ENCODE data around the gene DSCAML1. TPM values are rescaled to one million over a fixed set of nuclear protein-coding genes. Genes with fewer than 3 reads are reported as not detected.

The DSCAML1 gene
- total RNA-seq, 1 experiment from 2014 or later, result not detected

DNA sequence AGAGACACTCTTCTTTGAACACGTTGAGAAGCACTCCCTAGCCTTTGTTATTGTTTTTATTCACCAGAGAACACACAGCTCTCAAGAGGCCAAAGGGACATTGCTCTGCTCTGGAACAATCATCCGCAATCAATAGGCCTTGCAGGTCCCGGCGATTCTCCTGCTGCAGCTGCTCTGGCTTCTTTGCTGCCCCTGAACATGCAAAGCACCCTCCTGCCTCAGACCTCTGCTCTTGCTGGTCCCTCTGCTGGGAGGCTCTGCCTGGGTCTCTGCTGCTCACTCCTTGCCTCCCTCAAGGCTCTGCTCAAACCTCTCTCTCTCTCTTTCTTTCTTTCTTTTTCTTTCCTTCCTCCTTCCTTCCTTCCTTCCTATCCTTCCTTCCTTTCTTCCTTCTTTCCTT, 232.7 kb downstream of the DSCAML1 start:
- Histone ChIP-seq H3K9me2 (replicated peaks; ENCODE audit: low read length) (no peaks in the 10 kb centered on the region), H3K79me2 (ENCODE audit: low read length) (no peaks in the 10 kb centered on the region), H3K4me3 (ENCODE audit: low read length) (no peak overlapping the region), H3K27me3 (ENCODE audit: low read length) (peaks cover 58% of the 10 kb centered on the region), H3K36me3 (ENCODE audit: low read depth, low read length) (no peaks in the 10 kb centered on the region), H3K27ac (ENCODE audit: low read length) (no peak overlapping the region), H3K9me3 (ENCODE audit: low read length) (no peaks in the 10 kb centered on the region), H2AFZ (ENCODE audit: low read length) (no peak overlapping the region), H3K4me1 (ENCODE audit: insufficient read depth, low read length) (no peaks in the 10 kb centered on the region), H3K9ac (ENCODE audit: low read length) (no peak overlapping the region), H4K20me1 (ENCODE audit: low read length) (no peaks in the 10 kb centered on the region), H3K4me2 (ENCODE audit: low read length) (no peak overlapping the region), H3F3A (ENCODE audit: low read length, unreplicated experiment) (no peaks in the 10 kb centered on the region)
- intact Hi-C loops (cut with micrococcal nuclease), result no loop called here
- DNase-seq, result no peak
- ChIA-PET CTCF (no interaction called here), POLR2A (ENCODE audit: unreplicated experiment) (no interaction called here)
- no peak for ATAC-seq
- TF ChIP-seq, protein P1, sequence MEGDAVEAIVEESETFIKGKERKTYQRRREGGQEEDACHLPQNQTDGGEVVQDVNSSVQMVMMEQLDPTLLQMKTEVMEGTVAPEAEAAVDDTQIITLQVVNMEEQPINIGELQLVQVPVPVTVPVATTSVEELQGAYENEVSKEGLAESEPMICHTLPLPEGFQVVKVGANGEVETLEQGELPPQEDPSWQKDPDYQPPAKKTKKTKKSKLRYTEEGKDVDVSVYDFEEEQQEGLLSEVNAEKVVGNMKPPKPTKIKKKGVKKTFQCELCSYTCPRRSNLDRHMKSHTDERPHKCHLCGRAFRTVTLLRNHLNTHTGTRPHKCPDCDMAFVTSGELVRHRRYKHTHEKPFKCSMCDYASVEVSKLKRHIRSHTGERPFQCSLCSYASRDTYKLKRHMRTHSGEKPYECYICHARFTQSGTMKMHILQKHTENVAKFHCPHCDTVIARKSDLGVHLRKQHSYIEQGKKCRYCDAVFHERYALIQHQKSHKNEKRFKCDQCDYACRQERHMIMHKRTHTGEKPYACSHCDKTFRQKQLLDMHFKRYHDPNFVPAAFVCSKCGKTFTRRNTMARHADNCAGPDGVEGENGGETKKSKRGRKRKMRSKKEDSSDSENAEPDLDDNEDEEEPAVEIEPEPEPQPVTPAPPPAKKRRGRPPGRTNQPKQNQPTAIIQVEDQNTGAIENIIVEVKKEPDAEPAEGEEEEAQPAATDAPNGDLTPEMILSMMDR (conservative IDR thresholded peaks at IDR 0.05; ENCODE audit: low read depth, low read length), result no peak
- TF ChIP-seq EZH2 (IDR thresholded peaks at IDR 0.05; ENCODE audit: low read length, unreplicated experiment) (no peak), EZH2phosphoT487 (IDR thresholded peaks at IDR 0.05; ENCODE audit: borderline replicate concordance, low read length) (no peak)
- BruUV-seq (replicated peaks), result no TSS peak

DNA sequence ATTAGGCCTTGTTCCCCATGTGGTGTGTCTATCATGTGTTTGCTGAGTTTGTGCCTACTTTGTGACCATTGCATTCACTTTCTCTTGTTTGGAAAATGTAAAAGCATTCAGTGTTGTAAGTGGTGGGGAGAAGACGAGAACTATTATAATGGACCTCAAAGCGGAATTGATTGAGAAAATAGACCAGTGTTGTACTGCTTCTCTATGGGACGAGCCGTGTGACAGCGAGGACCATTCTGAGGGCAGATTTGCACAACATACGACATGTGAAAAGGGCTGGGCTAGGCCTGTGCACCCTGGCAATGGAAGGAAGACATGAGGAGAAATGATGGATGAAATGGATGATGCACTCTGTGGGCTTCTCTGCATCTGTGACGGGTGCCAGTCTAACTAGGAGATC, 233.5 kb downstream of the DSCAML1 start:
- no peak overlapping the region for H3K4me2 ChIP-seq (ENCODE audit: low read length)
- peaks cover 64% of the 10 kb centered on the region for H3K27me3 ChIP-seq (ENCODE audit: low read length)
- H3K79me2 ChIP-seq (ENCODE audit: low read length), result no peaks in the 10 kb centered on the region
- ChIA-PET POLR2A (ENCODE audit: unreplicated experiment) (no interaction called here), CTCF (no interaction called here)
- TF ChIP-seq, protein P1 (conservative IDR thresholded peaks at IDR 0.05; ENCODE audit: low read depth, low read length), result no peak
- no peak for TF ChIP-seq EZH2 (IDR thresholded peaks at IDR 0.05; ENCODE audit: low read length, unreplicated experiment)
- TF ChIP-seq EZH2phosphoT487 (IDR thresholded peaks at IDR 0.05; ENCODE audit: borderline replicate concordance, low read length), result no peak
- H2AFZ ChIP-seq (ENCODE audit: low read length), result no peak overlapping the region
- ATAC-seq (no peak), DNase-seq (no peak)
- no peaks in the 10 kb centered on the region for H3K9me3 ChIP-seq (ENCODE audit: low read length)
- H4K20me1 ChIP-seq (ENCODE audit: low read length), result no peaks in the 10 kb centered on the region
- BruUV-seq (replicated peaks), result no TSS peak
- H3K4me3 ChIP-seq (ENCODE audit: low read length), result no peak overlapping the region
- H3K36me3 ChIP-seq (ENCODE audit: low read depth, low read length), result no peaks in the 10 kb centered on the region
- H3K9me2 ChIP-seq (replicated peaks; ENCODE audit: low read length), result no peaks in the 10 kb centered on the region
- H3F3A ChIP-seq (ENCODE audit: low read length, unreplicated experiment), result no peaks in the 10 kb centered on the region
- intact Hi-C loops (cut with micrococcal nuclease), result no loop called here
- no peak overlapping the region for H3K9ac ChIP-seq (ENCODE audit: low read length)
- no peak overlapping the region for H3K27ac ChIP-seq (ENCODE audit: low read length)
- H3K4me1 ChIP-seq (ENCODE audit: insufficient read depth, low read length), result no peaks in the 10 kb centered on the region

DNA sequence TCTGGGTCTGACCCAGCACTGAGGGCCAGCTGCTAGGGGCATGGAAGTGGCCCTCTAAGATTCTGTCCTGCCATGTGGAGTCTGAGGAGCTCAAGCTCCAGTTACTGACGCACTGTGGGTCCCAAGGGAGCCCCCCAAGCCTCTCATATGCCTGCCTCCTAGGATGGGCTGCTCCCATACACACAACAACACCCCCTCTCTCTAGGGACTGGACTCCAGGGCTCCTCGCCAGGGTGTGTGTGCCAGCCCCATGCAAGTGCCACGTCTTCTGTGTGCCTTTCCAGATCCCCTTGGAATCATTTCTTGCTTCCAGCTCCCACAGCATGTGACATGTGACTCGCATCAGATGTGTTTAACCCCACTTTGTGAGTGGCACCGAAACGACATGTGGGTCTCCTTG, 234.9 kb downstream of the DSCAML1 start:
- H3K36me3 ChIP-seq (ENCODE audit: low read depth, low read length), result no peaks in the 10 kb centered on the region
- no peak overlapping the region for H3K4me3 ChIP-seq (ENCODE audit: low read length)
- no peaks in the 10 kb centered on the region for H4K20me1 ChIP-seq (ENCODE audit: low read length)
- no peaks in the 10 kb centered on the region for H3K9me2 ChIP-seq (replicated peaks; ENCODE audit: low read length)
- POLR2A ChIA-PET (ENCODE audit: unreplicated experiment), result no interaction called here
- H3F3A ChIP-seq (ENCODE audit: low read length, unreplicated experiment), result no peaks in the 10 kb centered on the region
- no TSS peak for BruUV-seq (replicated peaks)
- TF ChIP-seq EZH2phosphoT487 (IDR thresholded peaks at IDR 0.05; ENCODE audit: borderline replicate concordance, low read length) (no peak), EZH2 (IDR thresholded peaks at IDR 0.05; ENCODE audit: low read length, unreplicated experiment) (no peak)
- TF ChIP-seq, protein P1 (conservative IDR thresholded peaks at IDR 0.05; ENCODE audit: low read depth, low read length), result no peak
- ATAC-seq, result no peak
- no peaks in the 10 kb centered on the region for H3K9me3 ChIP-seq (ENCODE audit: low read length)
- no peaks in the 10 kb centered on the region for H3K4me1 ChIP-seq (ENCODE audit: insufficient read depth, low read length)
- CTCF ChIA-PET, result no interaction called here
- H3K79me2 ChIP-seq (ENCODE audit: low read length), result no peaks in the 10 kb centered on the region
- no peak for DNase-seq
- H3K27ac ChIP-seq (ENCODE audit: low read length), result no peak overlapping the region
- H3K4me2 ChIP-seq (ENCODE audit: low read length), result no peak overlapping the region
- intact Hi-C loops (cut with micrococcal nuclease), result no loop called here
- peaks cover 78% of the 10 kb centered on the region for H3K27me3 ChIP-seq (ENCODE audit: low read length)
- H2AFZ ChIP-seq (ENCODE audit: low read length), result no peak overlapping the region
- no peak overlapping the region for H3K9ac ChIP-seq (ENCODE audit: low read length)
